Heart right ventricle (tissue), 16 donors: ENCODE data around the gene AGO3. TPM values are rescaled to one million over a fixed set of nuclear protein-coding genes. Genes with fewer than 3 reads are reported as not detected.

Source experiments
- ATAC-seq, 8 donors: fragments of 200-7000 bp; cut with Tn5 transposase; one replicate each; pipeline ENCODE4 v1.9.1; 2020; ENCODE audit warnings: mild to moderate bottlenecking in 8 of 8, moderate library complexity in 8 of 8, moderate number of reproducible peaks in 1 of 8
- DNase-seq, 2 donors: peaks; one replicate each; pipeline ENCODE4 v3.0.0-alpha.2; 2020
- H3K27ac ChIP-seq, 10 donors: fragments of 200-600 bp; sonication (generic) in 2 of 10; one replicate each; pipeline versions ENCODE4 v1.5.0 to v1.8.0; 2020 to 2022; ENCODE audit warnings: mild to moderate bottlenecking in 3 of 10
- H3K27me3 ChIP-seq, 7 donors: fragments of 200-600 bp; one replicate each; pipeline ENCODE4 v1.8.0; 2021 to 2022; ENCODE audit warnings: mild to moderate bottlenecking in 2 of 7
- H3K36me3 ChIP-seq, 9 donors: fragments of 200-600 bp; sonication (generic) in 1 of 9; one replicate each; pipeline versions ENCODE4 v1.5.0 to v1.8.0; 2020 to 2022; ENCODE audit warnings: mild to moderate bottlenecking in 2 of 9
- H3K4me1 ChIP-seq, 9 donors: fragments of 200-600 bp; sonication (generic) in 1 of 9; one replicate each; pipeline versions ENCODE4 v1.5.0 to v1.8.0; 2020 to 2022; ENCODE audit warnings: mild to moderate bottlenecking in 4 of 9
- H3K4me3 ChIP-seq, 10 donors: fragments of 200-600 bp; sonication (generic) in 2 of 10; one replicate each; pipeline versions ENCODE4 v1.5.0 to v1.8.0; 2020 to 2022; ENCODE audit warnings: mild to moderate bottlenecking in 7 of 10, moderate library complexity in 2 of 10
- H3K9me3 ChIP-seq, 11 donors: fragments of 200-600 bp in 10 of 11; sonication (generic) in 2 of 11; one replicate each; pipeline versions ENCODE4 v1.5.0 to v1.8.0; 2013 to 2022; ENCODE audit warnings: mild to moderate bottlenecking in 2 of 11, control low read depth in 1 of 11, moderate library complexity in 1 of 11
- CTCF ChIP-seq, 9 donors: fragments of 200-600 bp; sonication (generic) in 2 of 9; IDR thresholded peaks; one replicate each; pipeline versions ENCODE4 v1.5.0 to v1.8.0; 2021 to 2022; ENCODE audit warnings: antibody characterized with exemption in 9 of 9, mild to moderate bottlenecking in 5 of 9, moderate library complexity in 1 of 9
- WGBS, 2 donors: extraction: QIAGEN DNeasy Blood & Tissue Kit; methylation state at CpG; one replicate each; pipeline ENCODE4 v1.1.7; 2013; ENCODE audit warnings: inconsistent platforms in 1 of 2; 5-methylcytosine and 5-hydroxymethylcytosine counted together
- intact Hi-C, 10 donors: fragments of 100-400 bp; cut with DNase I; formaldehyde crosslinking; loops; one replicate each; pipeline versions ENCODE4 v1.11.1 to v1.14.2; 2022
- polyA plus RNA-seq, 2 donors: library from polyadenylated mRNA; stranded (reverse); fragments of 200-250 nt; gene quantifications; one replicate each; pipeline ENCODE4 v1.2.3, GENCODE V29; 2013
- total RNA-seq, 10 donors: library from RNA; stranded (reverse); fragmentation: NEBNext Ultra II Directional in 3 of 10; extraction: Animal tissue kit (Norgen Biotek cat#: 25700) in 3 of 10; gene quantifications; one replicate each; pipeline versions ENCODE4 v1.2.1 to v1.2.4, GENCODE V29; 2021 to 2023
- donor health status: Arrhythmogenic right ventricular cardiomyopathy.
- donor health status: ischemic (EF 13 %, LVEDD 7.1; RV severe dilation, severe dysfunction).
- donor health status: healthy with polysubstance abuse.
- donor health status: DM: no; HTN: yes; CAD: no.
- donor health status: DM: no; HTN: no; CAD: no.
- donor health status: ischemic (EF 25% LVEDD 6.9; RV normal size, moderate dysfunction).
- donor health status: ischemic (EF 25% LVEDD 5.7; RV mildly dilated, moderate dysfunction).
- donor health status: healthy.
- donor health status: DM: yes; HTN: yes; CAD: no.
- donor health status: Ischemic cardiomyopathy.
- donor health status: ischemic (EF 35%, LVEDD 5.7; RV mildly dilated, moderate dysfunction).
- donor health status: nonischemic (EF 11% LVEDD 7.7; RV severe dilation, severe dysfunction).
- donor health status: DM: yes; HTN: yes; CAD: no.
- donor health status: PGD.
- donor health status: ischemic (EF 29% LVEDD 5.4; RV normal size, mild dysfunction).
- donor health status: nonischemic (EF 23%, LVEDD 6.1; RV moderate dilation, normal function).

The AGO3 gene
- total and polyA plus RNA-seq, 12 donors = 2.2 to 20.7 (median 14.7) TPM

- 59 to 60% methylated on average over 3 of the region's 3 CpGs for WGBS, 2 donors
- no peak for DNase-seq
- Histone ChIP-seq H3K36me3 (no peaks in the 10 kb centered on the region), H3K4me1 (peaks cover 0 to 15% (median 11%) of the 10 kb centered on the region in 9 donors), H3K27ac (no peak overlapping the region), H3K9me3 (no peaks in the 10 kb centered on the region), H3K27me3 (peaks cover 0 to 28% (median 15%) of the 10 kb centered on the region in 7 donors), H3K4me3 (no peak overlapping the region)
- intact Hi-C loops = loop anchor here in 3 of 10 donors (10.0 kb wide), 2 partner anchors 145 to 195 kb away; partner anchors contain the start of genes AGO1 (in 2 of the 3) and AGO3 (in 1 of the 3)
- TF ChIP-seq CTCF (IDR thresholded peaks at IDR 0.05) = no peak
- no peak for ATAC-seq
Observed at GRCh38 chr1:36080236-36080635, 149.3 kb downstream of the AGO3 start.

GRCh38 chr1:36080801-36081200 is 149.9 kb downstream of the AGO3 start:
- Histone ChIP-seq H3K36me3 (no peaks in the 10 kb centered on the region), H3K27me3 (peaks cover under 1 to 32% (median 21%) of the 10 kb centered on the region in 7 donors), H3K27ac (no peak overlapping the region), H3K4me1 (peaks cover 0 to 15% (median 11%) of the 10 kb centered on the region in 9 donors), H3K4me3 (no peak overlapping the region), H3K9me3 (no peaks in the 10 kb centered on the region)
- 73 to 75% methylated on average over 6 of the region's 6 CpGs for WGBS, 2 donors
- no peak for TF ChIP-seq CTCF (IDR thresholded peaks at IDR 0.05)
- ATAC-seq (no peak), DNase-seq (no peak)
- intact Hi-C loops = loop anchor here in 3 of 10 donors (10.0 kb wide), 2 partner anchors 146 to 196 kb away; partner anchors contain the start of genes AGO1 (in 2 of the 3) and AGO3 (in 1 of the 3)

GRCh38 chr1:36081926-36082485 is 151.1 kb downstream of the AGO3 start:
- H3K27ac ChIP-seq = no peak overlapping the region
- no peak for ATAC-seq
- no peaks in the 10 kb centered on the region for H3K9me3 ChIP-seq
- 76 to 82% methylated on average over 3 of the region's 3 CpGs for WGBS, 2 donors
- no peak overlapping the region for H3K4me3 ChIP-seq
- H3K36me3 ChIP-seq = no peaks in the 10 kb centered on the region
- DNase-seq = no peak
- peaks cover 0 to 15% (median 11%) of the 10 kb centered on the region in 9 donors for H3K4me1 ChIP-seq
- peaks cover 4 to 35% (median 23%) of the 10 kb centered on the region in 7 donors for H3K27me3 ChIP-seq
- intact Hi-C loops = loop anchor here in 3 of 10 donors (10.0 kb wide), 2 partner anchors 147 to 197 kb away; partner anchors contain the start of genes AGO1 (in 2 of the 3) and AGO3 (in 1 of the 3)
- TF ChIP-seq CTCF (IDR thresholded peaks at IDR 0.05) = no peak

- no peak overlapping the region for H3K4me3 ChIP-seq
Observed at GRCh38 chr1:36083219-36083618, 152.3 kb downstream of the AGO3 start.

More at GRCh38 chr1:36083219-36083618, 152.3 kb downstream of the AGO3 start:
- Histone ChIP-seq H3K4me1 (peaks cover 0 to 18% (median 15%) of the 10 kb centered on the region in 9 donors), H3K9me3 (no peaks in the 10 kb centered on the region), H3K27me3 (peaks cover 4 to 35% (median 23%) of the 10 kb centered on the region in 7 donors), H3K27ac (no peak overlapping the region), H3K36me3 (no peaks in the 10 kb centered on the region)
- WGBS, 2 donors = 88 to 92% methylated on average over 13 of the region's 13 CpGs
- TF ChIP-seq CTCF (IDR thresholded peaks at IDR 0.05) = no peak
- ATAC-seq = no peak
- DNase-seq = no peak
- intact Hi-C loops = loop anchor here in 3 of 10 donors (10.0 kb wide), 2 partner anchors 148 to 198 kb away; partner anchors contain the start of genes AGO1 (in 2 of the 3) and AGO3 (in 1 of the 3)
